NCI-H345 (cell line): Measurements from ENCODE around the gene TUBB6.

Source experiments
- DNase-seq: peaks from one replicate; lab custom pipeline; 2025; lab: John Stamatoyannopoulos, UW

Gene TUBB6

DNA sequence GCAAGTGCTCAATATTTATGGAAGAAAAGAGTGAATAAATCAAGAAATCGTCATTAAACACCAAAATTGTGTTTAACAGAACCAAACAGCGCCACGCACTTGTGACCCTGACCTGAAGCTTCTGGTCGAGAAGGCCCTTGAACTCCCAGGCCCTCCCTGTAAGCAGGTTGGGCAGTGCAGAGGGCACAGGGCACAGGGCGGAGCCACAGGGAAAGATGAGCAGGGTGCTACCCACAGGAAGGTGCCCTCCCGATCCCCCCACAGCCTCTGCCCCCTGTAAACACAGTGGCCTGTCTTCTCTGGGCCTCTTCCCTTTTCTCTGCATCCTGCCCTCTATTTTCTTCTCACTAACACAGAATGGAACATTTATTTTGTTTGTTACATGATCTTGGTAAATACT, 16.9 kb upstream of the TUBB6 start:
- DNase-seq: no peak

GRCh38 chr18:12291690-12292089, 16.4 kb upstream of the TUBB6 start:
- no peak for DNase-seq

DNA sequence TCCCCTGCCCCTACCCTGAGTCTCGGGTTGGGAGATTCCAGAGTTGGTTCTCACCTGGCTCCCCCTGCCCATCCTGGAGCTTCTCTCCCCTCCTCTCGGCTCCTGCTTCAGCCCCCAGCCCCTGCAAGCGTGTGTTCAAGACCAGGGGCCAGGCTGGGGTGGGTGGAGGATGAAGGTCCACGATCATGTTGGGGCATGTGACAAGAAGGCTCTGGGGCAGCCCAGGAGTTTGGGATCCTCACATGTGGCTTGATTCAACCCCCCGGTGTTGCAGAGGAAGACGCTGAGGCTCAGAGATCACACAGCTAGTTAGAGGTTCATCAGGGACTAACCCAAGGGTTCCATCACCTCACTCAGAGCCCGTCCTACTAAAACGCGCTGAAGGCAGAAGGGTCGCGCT, 14.2 kb upstream of the TUBB6 start:
- DNase-seq: no peak

- no peak for DNase-seq
These were observed 12.5 kb upstream of the TUBB6 start for GRCh38 chr18:12295389-12296086.

GRCh38 chr18:12296087-12296403, 12.0 kb upstream of the TUBB6 start:
- DNase-seq: no peak

- no peak for DNase-seq
These were observed 11.6 kb upstream of the TUBB6 start for GRCh38 chr18:12296457-12296856.

DNA sequence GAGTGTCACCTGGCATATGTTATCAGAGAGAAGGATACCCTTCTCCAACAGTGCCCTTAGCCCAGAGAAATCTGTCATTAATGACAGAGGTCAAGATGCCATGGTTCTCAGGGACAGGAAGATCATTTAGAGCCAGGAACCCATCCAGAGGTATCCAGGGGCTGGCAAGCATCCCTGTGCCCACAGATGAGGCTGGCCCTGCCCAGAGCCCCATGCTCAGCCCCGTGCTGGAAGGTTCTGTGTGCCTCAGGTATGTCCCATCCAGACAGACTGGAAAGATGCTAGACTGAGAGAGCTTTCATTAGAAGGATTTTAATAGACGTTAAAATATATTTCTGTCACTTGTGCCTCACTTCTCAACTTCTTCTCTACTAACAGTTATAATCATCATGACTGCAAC, 8.2 kb upstream of the TUBB6 start:
- no peak for DNase-seq

DNA sequence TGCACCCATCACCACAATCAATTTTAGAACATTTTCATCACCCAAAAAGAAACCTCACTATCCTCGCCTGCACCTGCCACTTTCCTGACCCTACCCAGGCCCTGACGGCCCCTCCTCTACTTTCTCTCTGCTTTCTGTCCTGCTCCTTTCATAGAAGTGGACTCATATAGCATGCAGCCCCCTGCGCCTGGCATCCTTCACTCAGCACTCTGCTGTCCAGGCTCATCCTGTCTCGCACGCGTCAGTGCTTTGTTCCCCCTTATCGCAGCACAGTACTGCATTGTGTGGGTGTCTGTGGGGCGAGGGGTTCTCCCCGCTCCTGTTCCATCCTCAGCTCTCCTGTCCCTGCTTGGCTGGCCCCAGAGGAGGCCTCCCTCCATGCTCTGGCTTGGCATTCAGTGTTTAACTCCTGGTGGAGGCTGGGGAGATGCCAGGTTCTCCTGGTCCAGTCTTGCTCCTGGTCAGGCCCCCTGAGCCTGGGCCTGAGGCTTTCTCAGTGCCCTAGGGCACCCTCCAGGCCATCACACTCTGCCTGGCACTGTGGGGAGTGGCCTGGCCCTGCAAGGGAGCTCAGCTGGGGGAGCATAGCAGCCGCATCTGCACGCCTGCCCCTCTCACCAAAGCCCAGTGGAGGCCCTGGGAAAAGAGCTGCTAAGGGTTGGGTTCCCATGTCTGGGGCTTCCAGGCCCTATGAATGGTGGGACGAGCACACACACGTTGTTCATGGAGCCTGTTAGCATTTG, 6.6 kb upstream of the TUBB6 start:
- no peak for DNase-seq

GRCh38 chr18:12302391-12303147, 5.5 kb upstream of the TUBB6 start:
- DNase-seq: no peak

DNA sequence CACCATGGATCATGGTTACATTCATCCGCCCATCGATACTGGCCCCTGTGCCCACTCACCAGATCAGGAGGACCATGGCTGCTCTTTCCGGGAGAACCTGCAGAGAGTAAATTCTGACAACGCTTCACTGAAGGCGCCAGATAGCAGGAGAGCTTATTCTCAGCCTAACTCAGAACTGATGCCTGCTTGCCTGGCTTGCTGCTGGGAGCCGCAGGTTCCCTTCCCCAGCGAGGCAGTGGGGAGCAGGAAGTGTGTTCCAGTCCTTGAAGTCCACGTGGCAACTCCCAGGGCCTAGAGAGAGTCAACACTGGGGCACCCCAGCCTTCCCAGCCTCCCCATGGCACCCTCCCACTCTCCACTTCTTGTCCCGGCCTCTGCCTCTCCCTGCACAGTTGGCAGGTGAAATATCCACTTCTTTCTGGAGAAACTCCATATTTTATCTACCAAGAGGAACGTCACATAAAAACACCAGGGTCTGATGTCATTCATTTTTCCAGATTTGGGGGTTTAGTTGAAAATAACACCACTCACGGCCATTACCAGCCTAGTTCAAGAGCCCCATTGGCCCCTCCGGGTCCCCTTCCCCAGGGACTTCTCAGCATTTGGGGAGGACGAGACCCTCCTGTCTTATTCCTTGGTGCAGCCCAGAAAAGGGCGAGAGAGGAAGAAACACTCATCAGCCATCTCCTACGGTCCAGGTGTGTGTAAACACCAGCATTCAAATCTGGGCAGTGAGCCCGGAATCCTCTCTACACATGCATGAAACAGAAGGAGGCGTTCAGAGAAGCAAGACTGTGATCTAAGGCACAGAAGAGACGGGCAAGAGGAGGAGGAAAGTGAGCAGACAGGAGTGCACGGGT, 3.5 kb upstream of the TUBB6 start:
- DNase-seq: peak; percentile 76

DNA sequence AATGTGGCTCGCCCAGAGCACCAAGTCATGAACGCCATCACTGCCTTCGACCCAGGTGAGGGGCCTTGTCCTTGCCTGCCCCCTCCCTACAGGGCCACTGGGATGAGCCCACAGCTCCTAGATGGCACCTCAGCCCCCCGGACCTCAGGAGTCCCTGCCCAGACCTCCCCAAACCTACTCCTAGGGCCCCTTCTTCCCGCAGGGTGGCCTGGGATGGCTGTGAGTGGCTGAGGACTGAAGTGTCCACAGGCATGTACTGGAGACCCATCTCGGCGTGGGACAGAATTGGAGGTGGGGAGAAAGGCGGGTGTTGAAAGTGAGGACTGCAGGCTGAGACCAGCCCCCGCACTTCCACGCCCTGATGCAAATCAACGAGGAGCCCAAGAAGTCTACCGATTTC, 2.8 kb upstream of the TUBB6 start:
- DNase-seq: no peak

DNA sequence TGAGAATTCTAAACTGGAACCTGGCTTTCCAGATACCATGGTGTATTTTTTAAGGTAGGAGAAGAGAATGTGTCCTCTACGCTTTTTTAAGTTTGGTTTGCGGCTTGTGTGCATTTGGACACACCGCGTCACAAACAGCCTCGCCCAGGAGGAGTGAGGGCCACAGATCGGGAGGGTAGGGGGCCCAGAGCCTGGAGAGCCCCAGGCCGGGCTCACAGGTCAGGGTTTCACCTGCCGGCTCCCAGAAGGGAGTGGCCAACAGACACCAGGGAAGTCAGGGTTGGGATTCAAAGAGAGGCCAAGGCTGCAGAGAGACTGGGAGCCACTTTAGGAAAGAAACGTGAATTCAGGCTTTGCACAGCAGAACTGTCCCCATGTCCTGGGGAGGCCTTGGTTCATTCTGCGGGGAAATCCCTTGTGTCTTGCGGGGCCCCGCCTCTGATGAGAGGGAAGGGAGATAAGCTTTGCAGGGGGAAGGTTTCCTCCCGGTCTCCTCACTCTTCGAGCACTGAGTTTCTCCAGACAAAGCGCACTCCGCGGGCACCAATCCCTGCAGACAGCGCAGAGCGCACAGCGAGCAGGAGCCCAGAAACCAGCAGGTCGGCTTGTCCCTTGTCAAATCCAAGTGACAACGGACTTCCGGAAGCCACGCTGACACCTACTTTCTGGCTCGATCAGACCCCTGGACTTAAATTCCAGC, 2.0 kb upstream of the TUBB6 start:
- no peak for DNase-seq

- DNase-seq: no peak
These were observed 1.0 kb upstream of the TUBB6 start for GRCh38 chr18:12306752-12307700.

- DNase-seq: no peak
These were observed 502 bp downstream of the TUBB6 start for GRCh38 chr18:12308386-12309100.

GRCh38 chr18:12309683-12310198, 1.7 kb downstream of the TUBB6 start:
- DNase-seq: no peak

- no peak for DNase-seq
These were observed 2.7 kb downstream of the TUBB6 start for GRCh38 chr18:12310762-12311161.

DNA sequence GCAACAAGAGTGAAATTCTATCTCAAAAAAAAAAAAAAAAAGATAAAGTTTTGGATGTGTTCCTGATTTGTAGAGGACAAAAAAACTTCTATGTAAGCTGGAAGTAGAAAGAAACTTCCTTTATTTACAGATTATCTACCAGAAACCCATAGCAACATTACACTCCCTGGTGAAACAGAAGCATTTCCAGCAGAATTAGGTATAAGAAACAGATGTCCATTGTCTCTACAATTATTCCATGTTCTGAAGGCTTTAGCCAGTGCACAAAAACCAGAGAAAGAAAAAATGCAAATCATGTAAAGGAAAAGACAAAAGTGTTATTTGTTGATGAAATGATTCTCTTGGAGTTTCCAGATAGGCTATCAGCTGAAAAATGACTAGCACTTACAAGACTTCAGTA, 4.9 kb downstream of the TUBB6 start:
- DNase-seq: no peak

GRCh38 chr18:12313530-12314245, 5.6 kb downstream of the TUBB6 start:
- DNase-seq: no peak
